GM13976 (cell line): Measurements from ENCODE around the gene LIMA1.
"Not testable (repeated sequence)": the region's sequence is repeated elsewhere in the genome, so short reads cannot be mapped to it uniquely, and the experiment has no call there.

Experiments used
- DNase-seq: peaks from one replicate; pipeline ENCODE4 v3.0.0; 2012; ENCODE audit warnings: low spot score
- CTCF ChIP-seq: IDR thresholded peaks from 2 replicates; pipeline ENCODE4 v1.5.1; 2012; ENCODE audit warnings: borderline replicate concordance, mild to moderate bottlenecking; ENCODE audit not compliant: insufficient read depth; ENCODE audit errors: extremely low read depth, missing control alignments, control extremely low read depth
- in situ Hi-C: fragments of 300-500 bp; cut with MboI; formaldehyde crosslinking; loops from one replicate; pipeline ENCODE4 v1.12.0; 2022; ENCODE audit warnings: low sequenced_read_pairs, mixed read lengths, inconsistent platforms; ENCODE audit not compliant: unreplicated experiment

The LIMA1 gene

GRCh38 chr12:50302686-50303085 lies 19.4 kb upstream of the LIMA1 start:
- in situ Hi-C loops: no loop called here
- TF ChIP-seq CTCF: no peak
- no peak for DNase-seq

- in situ Hi-C loops: no loop called here
- DNase-seq: no peak
- no peak for TF ChIP-seq CTCF
Observed at GRCh38 chr12:50297996-50298395, 14.7 kb upstream of the LIMA1 start.

GRCh38 chr12:50297027-50297426 lies 13.7 kb upstream of the LIMA1 start:
- TF ChIP-seq CTCF: no peak
- in situ Hi-C loops: no loop called here
- no peak for DNase-seq

GRCh38 chr12:50296554-50296953 lies 13.2 kb upstream of the LIMA1 start:
- no peak for TF ChIP-seq CTCF
- in situ Hi-C loops: no loop called here
- no peak for DNase-seq

GRCh38 chr12:50291377-50291776 lies 8.1 kb upstream of the LIMA1 start:
- in situ Hi-C loops: no loop called here
- no peak for TF ChIP-seq CTCF
- DNase-seq: no peak

GRCh38 chr12:50290692-50291091 lies 7.4 kb upstream of the LIMA1 start:
- DNase-seq, in situ Hi-C loops: not testable (repeated sequence)

- in situ Hi-C loops: no loop called here
- TF ChIP-seq CTCF: no peak
- no peak for DNase-seq
Observed at GRCh38 chr12:50287271-50287670, 4.0 kb upstream of the LIMA1 start.
